ENCODE data around the gene TFDP1. TPM values are rescaled to one million over a fixed set of nuclear protein-coding genes. Genes with fewer than 3 reads are reported as not detected.

TFDP1 gene
- polyA plus RNA-seq, 5 donors: 77.4 to 87.3 (median 80.6) TPM

- no peak for DNase-seq
Measured at GRCh38 chr13:113630804-113631203, 46.3 kb downstream of the TFDP1 start.

- no peak for DNase-seq
Measured at GRCh38 chr13:113631341-113632095, 47.0 kb downstream of the TFDP1 start.

DNA sequence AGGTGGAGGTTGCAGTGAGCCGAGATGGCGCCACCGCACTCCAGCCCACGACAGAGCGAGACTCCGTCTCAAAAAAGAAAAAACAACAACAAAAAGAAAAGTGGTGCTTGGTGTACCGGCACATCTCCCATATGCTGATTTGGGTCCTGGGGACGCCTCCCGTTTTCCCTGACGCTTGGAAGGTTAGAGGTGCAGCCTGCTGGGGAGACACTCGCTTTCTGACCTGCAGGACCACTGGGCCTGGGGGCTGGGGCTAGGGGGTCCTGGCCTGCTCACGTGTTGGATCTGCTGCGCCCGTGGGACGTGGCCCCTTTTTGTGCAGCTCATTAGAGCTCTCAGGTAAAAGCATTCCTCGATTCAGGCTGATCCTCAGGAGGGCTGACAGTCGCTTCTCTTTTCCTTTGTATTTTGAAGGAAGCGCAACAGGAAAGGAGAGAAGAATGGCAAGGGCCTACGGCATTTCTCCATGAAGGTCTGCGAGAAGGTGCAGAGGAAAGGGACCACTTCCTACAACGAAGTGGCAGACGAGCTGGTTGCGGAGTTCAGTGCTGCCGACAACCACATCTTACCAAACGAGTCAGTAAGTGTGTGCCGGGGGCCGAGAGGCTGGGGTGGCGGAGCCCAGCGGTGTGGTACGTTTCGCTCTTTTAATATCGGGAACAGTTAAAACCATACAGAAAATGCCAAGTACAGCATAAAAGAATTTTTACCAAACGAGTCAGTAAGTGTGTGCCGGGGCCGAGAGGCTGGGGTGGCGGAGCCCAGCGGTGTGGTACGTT, 48.3 kb downstream of the TFDP1 start:
- DNase-seq: no peak

DNA sequence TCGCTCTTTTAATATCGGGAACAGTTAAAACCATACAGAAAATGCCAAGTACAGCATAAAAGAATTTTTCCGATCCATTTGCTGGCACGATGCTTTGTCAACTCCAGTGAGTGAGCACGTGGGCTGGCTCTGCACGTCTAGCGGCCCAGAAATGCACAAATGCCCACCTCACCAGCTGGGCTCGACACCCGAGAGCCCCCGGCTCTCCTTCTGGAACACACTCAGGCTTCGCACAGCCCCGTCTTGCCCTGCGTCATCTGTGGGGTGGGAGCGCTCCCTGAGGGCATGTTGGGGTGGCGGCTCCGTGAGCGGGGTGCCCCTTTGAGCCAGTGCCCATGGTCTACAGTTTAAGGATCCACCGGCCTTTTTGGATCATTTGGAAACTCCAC, 48.9 kb downstream of the TFDP1 start:
- no peak for DNase-seq

DNA sequence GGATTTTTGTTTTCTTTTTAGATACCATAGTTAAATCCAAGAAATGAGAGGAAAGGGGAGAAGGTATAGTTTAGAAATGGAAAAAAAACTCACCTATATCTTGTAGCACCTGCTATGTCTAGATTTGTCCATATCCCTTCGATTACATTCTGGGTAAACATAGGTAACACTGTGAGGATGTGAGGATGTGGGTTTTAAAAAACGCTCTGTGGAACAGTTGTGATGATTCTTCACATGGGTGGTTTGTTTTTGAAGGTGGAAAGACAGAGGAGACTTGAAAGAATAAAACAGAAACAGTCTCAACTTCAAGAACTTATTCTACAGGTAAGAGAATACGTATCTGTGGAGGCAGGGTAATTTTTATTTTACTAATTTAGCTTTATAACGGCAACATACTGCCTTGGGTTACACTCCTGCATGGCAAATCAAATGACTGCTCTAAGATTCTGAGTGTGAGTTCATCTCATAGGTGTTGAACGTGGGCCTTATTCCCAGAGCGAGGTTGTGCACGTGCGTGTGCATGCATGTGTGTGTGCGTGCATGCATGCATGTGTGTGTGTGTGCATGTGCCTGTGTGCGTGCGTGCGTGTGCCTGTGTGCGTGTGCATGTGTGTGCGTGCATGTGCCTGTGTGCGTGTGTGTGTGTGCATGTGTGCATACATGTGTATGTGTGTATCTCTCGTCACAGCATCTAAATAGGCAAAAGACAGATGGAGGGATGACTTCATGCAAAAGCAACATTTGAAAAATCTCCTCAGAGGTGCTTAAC, 49.9 kb downstream of the TFDP1 start:
- DNase-seq: no peak

DNA sequence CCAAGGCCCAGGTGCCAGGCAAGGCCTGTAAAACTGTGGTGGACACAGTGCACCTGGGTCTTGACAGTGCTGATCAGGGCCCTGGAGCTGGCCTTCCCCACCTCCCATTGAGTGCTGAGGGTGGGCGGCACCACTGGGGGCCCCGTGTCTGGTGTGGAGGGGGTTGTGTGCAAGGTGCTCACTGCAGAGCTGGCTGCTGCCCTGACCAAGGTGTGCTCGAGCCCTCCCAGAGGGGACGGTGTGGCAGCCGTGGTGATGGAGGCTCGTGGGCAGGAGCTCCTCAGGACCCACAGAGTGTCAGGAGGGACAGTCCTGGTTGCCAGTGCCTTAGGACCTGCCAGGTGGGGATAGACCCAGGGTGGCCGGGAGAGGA, 50.5 kb downstream of the TFDP1 start:
- no peak for DNase-seq

DNA sequence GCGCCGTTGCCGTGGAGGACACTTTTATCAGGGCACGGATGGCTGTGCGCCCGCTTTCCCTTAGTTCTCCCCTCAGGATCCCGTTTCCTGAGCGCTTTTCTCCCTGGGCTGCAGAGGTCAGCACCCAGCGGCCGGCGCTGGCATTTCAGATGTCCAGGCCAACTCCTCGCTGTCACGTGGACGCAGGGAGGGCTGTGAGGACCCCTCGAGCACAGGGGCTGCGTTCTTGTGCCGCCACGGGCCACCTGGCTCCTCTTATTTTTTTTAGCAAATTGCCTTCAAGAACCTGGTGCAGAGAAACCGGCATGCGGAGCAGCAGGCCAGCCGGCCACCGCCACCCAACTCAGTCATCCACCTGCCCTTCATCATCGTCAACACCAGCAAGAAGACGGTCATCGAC, 51.2 kb downstream of the TFDP1 start:
- DNase-seq: no peak

DNA sequence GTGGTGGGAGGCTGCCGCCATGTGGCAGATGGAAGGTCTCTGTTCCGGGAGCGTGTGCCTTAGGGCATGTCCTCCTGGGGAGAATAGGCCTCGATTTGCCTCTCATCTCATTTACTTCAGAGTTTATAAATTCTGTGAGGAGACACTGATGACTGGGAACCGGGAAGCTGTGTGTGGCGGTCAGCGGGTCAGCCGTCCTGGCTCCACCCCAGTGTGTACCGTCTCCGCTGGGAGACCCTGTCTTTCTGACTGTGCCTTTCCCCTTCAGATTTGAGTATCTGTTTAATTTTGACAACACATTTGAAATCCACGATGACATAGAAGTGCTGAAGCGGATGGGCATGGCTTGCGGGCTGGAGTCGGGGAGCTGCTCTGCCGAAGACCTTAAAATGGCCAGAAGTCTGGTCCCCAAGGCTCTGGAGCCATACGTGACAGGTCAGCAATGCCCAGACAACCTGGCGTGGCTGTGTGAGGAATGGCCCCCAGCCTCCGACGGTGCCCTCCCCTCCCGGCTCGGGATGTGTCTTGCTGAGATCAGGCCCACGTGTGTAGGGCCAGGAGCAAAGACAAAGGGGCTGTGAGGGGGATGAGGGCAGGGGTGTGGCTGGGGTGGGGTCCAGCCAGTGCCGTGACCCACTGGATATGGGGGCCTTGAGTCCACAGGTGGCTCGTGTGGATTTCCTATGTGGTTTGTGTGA, 51.9 kb downstream of the TFDP1 start:
- DNase-seq: no peak

GRCh38 chr13:113637262-113638160, 53.0 kb downstream of the TFDP1 start:
- DNase-seq: no peak

GRCh38 chr13:113638173-113638746, 53.7 kb downstream of the TFDP1 start:
- DNase-seq: no peak

DNA sequence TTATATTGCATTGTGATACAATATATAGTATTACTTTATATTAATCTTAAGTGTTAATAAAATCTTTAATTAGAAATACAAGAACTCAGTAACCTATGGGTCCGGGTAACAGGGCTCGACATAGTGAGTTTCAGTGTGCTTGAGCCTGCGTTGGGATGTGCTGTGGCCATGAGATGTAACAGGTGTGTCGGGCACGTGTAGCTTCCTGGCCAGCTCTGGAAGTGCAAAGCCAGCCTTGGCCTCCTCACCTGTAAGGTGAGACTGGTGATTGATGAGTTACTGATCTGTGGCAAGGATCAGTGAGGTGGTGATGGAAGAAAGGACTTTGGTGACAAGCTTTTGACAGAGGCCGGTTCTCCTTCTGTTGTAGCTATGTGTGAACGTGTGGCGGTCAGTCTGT, 54.3 kb downstream of the TFDP1 start:
- DNase-seq: no peak

- DNase-seq: no peak
Measured at GRCh38 chr13:113639616-113640262, 55.2 kb downstream of the TFDP1 start.

- DNase-seq: no peak
Measured at GRCh38 chr13:113641426-113641825, 56.9 kb downstream of the TFDP1 start.

GRCh38 chr13:113642563-113642962, 58.0 kb downstream of the TFDP1 start:
- DNase-seq: no peak

GRCh38 chr13:113643593-113643992, 59.0 kb downstream of the TFDP1 start:
- DNase-seq: no peak

GRCh38 chr13:113644800-113645199, 60.2 kb downstream of the TFDP1 start:
- no peak for DNase-seq

DNA sequence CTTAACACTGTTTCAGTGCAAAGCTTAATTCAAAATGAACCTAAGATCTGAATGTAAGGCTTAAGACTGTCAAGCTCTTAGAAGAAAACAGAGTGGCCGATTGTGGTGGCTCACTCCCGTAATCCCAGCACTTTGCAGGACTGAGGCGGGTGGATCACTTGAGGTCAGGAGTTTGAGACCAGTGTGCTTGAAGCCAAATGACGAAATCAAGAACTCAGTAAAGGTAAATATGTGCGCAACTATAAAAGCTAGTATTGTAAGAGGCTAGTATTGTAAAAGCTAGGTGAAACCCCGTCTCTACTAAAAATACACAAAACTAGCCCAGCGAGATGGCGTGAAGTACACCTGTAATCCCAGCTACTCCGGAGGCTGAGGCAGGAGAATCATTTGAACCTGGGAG, 60.8 kb downstream of the TFDP1 start:
- no peak for DNase-seq

- DNase-seq: no peak
Measured at GRCh38 chr13:113646376-113646775, 61.8 kb downstream of the TFDP1 start.

- no peak for DNase-seq
Measured at GRCh38 chr13:113646921-113647340, 62.4 kb downstream of the TFDP1 start.
